ENCODE data around the gene CGNL1.

GRCh38 chr15:57567891-57568290, 191.6 kb downstream of the CGNL1 start:
- TF ChIP-seq, protein P1, sequence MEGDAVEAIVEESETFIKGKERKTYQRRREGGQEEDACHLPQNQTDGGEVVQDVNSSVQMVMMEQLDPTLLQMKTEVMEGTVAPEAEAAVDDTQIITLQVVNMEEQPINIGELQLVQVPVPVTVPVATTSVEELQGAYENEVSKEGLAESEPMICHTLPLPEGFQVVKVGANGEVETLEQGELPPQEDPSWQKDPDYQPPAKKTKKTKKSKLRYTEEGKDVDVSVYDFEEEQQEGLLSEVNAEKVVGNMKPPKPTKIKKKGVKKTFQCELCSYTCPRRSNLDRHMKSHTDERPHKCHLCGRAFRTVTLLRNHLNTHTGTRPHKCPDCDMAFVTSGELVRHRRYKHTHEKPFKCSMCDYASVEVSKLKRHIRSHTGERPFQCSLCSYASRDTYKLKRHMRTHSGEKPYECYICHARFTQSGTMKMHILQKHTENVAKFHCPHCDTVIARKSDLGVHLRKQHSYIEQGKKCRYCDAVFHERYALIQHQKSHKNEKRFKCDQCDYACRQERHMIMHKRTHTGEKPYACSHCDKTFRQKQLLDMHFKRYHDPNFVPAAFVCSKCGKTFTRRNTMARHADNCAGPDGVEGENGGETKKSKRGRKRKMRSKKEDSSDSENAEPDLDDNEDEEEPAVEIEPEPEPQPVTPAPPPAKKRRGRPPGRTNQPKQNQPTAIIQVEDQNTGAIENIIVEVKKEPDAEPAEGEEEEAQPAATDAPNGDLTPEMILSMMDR (IDR thresholded peaks at IDR 0.05; ENCODE audit: insufficient read depth, low read length): no peak
- TF ChIP-seq, protein P2, sequence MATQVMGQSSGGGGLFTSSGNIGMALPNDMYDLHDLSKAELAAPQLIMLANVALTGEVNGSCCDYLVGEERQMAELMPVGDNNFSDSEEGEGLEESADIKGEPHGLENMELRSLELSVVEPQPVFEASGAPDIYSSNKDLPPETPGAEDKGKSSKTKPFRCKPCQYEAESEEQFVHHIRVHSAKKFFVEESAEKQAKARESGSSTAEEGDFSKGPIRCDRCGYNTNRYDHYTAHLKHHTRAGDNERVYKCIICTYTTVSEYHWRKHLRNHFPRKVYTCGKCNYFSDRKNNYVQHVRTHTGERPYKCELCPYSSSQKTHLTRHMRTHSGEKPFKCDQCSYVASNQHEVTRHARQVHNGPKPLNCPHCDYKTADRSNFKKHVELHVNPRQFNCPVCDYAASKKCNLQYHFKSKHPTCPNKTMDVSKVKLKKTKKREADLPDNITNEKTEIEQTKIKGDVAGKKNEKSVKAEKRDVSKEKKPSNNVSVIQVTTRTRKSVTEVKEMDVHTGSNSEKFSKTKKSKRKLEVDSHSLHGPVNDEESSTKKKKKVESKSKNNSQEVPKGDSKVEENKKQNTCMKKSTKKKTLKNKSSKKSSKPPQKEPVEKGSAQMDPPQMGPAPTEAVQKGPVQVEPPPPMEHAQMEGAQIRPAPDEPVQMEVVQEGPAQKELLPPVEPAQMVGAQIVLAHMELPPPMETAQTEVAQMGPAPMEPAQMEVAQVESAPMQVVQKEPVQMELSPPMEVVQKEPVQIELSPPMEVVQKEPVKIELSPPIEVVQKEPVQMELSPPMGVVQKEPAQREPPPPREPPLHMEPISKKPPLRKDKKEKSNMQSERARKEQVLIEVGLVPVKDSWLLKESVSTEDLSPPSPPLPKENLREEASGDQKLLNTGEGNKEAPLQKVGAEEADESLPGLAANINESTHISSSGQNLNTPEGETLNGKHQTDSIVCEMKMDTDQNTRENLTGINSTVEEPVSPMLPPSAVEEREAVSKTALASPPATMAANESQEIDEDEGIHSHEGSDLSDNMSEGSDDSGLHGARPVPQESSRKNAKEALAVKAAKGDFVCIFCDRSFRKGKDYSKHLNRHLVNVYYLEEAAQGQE (IDR thresholded peaks at IDR 0.05; ENCODE audit: insufficient replicate concordance, low read depth): no peak

All from HL-60 (cell line).